HG03045 (cell line): ENCODE results near the gene FNDC7.
A peak's percentile ranks its signal among the peaks of the same experiment; 100 is the strongest.
"Not testable (repeated sequence)": the region's sequence is repeated elsewhere in the genome, so short reads cannot be mapped to it uniquely, and the experiment has no call there.

Experiments used
- ATAC-seq: cut with Tn5 transposase; IDR thresholded peaks from one replicate; pipeline ENCODE4 v1.9.1; 2021; ENCODE audit warnings: mild to moderate bottlenecking, moderate library complexity; ENCODE audit not compliant: unreplicated experiment

The FNDC7 gene

DNA sequence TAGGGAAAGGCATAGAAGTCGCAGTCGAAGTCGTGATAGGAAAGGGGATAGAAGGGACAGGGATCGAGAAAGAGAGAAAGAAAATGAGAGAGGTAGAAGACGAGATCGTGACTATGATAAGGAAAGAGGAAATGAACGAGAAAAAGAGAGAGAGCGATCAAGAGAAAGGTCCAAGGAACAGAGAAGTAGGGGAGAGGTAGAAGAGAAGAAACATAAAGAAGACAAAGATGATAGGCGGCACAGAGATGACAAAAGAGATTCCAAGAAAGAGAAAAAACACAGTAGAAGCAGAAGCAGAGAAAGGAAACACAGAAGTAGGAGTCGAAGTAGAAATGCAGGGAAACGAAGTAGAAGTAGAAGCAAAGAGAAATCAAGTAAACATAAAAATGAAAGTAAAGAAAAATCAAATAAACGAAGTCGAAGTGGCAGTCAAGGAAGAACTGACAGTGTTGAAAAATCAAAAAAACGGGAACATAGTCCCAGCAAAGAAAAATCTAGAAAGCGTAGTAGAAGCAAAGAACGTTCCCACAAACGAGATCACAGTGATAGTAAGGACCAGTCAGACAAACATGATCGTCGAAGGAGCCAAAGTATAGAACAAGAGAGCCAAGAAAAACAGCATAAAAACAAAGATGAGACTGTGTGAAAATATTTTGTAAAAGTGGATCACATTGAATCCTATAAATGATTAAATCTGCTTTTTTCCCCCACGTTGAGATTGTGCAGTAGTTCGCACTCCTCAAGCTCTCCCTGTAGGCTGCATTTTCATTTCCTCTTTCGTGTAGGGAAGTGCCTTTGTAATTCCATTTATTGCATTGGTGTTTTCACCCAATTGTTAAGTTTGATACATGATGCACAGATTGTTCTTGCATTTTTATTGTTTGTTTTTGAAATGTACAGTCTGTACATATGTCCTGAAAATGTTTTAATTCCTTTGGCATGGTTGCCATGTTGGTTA, 13.1 kb upstream of the FNDC7 start:
- ATAC-seq, result no peak

DNA sequence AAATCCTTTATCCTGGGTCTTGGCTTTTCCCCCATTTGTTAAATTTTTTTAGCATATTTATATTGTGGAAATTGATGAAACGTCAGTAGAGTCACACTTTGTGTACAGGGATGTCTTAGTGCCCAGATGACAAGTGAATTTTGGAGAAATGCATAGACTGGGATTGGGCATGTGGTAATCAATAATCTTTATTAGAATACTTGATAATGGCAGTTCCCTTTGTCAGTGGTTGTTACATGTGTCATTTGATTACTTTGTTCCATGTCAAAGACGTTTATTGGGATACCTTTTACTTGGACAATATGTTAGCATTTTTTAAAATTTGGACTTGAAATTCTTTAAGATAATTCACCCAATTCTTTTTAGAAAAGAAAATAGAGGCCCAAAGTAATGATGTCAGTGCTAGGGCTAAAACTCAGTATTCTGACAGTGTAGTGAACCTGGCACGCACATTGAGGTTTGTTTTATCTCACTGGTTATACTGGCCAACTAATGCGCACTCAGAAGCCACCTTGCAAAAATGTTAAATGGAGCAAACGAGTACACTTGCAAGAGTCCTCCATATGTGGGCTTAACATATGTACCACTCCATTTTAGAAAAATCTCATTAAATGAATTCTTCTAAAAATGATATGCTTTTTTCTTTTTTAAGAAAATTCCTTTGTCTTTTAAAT, 11.4 kb upstream of the FNDC7 start:
- ATAC-seq, result no peak

DNA sequence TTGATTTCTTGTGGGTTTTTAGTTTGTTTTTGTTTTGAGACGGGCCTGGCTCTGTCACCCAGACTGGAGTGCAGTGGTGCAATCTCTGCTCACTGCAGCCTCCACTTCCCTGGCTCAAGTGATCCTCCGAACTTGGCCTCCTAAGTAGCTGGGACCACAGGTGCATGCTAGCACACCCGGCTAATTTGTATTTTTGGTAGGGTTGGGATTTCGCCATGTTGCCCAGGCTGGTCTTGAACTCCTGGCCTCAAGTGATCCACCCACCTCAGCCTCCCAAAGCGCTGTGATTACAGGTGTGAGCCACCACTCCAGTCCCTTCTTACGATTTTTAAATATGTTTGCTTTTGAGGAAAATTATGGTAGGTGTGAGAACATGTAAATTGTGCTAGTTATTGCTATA, 10.6 kb upstream of the FNDC7 start:
- not testable (repeated sequence) for ATAC-seq

DNA sequence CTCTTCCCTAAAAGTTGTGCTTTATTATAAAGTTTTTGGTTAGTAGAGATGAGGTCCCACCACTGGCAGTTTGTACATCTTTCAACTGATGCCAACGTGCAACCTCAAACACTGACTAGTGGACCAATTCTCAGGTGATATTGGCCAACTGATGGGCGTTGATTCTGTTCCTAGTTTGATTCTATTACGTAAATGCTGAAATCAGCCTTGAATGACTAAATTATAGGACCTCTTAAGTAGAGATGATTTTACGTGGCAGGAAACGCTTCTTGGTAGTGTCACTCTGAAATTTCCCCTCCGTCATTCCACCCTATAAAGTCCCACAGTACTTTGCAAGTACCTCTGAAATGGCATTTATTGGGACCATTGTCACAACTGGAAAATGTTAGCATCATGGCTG, 8.8 kb upstream of the FNDC7 start:
- no peak for ATAC-seq

DNA sequence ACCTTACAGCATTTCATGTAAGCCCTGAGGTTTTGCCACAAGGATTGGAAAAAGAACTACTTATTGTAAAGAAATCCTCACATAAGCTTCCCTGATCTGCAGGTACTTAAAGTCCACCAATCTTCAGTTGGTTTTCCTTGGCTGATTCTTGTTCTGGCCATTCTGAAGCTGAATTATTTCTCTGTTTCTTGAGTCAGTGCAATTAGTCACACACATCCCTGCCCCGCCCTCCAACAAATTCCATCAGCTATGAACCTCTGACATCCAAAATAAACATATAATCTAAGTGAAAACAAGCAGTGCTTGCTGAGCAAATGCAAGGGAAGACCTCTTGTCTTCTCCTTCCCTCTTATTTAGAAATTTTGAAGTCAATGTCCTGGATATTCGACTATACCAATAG, 8.2 kb upstream of the FNDC7 start:
- ATAC-seq, result no peak

DNA sequence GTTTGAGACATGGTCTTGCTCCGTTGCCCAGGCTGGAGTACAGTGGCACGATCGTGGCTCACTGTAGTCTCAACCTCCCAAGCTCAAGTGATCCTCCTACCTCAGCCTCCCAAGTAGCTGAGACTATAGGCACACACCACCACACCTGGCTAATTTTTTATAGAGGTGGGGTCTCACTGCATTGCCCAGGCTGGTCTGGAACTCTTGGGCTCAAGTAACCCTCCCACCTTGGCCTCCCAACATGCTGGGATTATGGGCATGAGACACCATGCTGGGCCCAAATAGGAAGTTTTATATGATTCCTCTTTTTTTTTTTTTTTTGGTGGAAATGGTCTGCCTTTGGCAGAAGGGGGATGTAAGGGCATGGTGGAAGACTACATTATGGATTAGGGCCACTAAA, 6.1 kb upstream of the FNDC7 start:
- no peak for ATAC-seq

DNA sequence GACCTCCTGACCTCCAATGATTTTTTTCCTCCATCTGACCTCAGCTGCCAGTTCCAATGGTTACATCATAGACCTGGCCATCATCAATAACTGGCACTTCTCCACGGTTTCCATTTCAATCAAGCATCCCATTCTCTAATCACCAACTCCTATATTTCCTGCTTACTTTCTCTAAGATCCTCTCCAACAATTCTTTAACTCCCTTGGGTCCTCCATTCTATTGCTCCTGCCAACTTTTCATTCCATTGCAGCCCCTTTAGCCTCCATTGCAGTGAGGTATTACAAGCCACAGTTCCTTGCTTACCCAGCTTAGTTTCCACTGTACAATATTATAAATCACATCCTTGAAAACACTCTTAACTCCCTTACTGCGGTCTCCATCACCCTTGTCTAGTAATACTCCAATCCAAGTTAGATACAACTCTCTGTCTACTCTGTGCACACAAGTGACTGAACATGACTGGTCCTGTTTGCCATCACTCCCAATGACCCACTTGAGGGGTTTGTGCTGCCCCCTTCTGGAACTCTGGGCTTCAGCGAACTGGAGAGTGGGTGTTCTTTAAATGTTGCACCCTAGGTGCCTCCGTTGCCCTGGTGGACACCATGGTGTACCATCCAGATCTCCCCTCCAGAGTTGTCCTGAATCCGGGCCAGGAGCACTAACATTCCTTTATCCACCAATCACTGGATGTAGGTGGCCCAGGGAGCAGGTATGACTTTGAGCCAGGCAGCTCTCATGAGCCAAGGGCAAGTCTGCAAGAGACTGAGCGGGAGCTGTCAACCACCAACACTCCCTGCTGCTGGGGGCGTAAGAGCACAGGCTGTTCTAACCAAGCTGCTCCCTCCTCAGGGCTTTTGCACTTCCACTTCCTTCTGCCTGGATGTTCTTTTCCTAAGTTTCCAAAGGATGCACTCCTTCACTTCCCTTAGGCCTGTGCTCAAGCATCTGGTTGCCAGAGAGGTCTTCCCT, 3.7 kb upstream of the FNDC7 start:
- ATAC-seq, result peak; percentile 61

DNA sequence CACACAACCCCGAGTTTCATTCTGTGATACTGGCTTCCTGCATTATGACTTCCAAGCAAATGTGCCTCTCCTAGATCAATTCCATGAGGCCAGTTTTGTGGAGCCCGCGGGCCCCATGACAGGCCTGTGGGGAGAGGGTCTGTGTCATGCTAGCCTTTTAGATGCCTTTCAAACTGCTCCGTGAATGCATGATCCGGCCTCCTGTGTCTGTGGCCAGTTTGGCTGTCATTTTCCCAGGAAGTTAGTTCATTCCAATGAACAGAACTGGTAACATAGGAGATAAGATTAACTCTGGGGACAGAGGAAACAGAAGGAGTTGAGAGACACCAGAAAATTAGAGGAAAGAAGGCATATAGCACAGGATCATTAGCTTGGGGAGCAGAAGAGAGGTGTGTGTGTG, 3.2 kb downstream of the FNDC7 start:
- ATAC-seq, result no peak

DNA sequence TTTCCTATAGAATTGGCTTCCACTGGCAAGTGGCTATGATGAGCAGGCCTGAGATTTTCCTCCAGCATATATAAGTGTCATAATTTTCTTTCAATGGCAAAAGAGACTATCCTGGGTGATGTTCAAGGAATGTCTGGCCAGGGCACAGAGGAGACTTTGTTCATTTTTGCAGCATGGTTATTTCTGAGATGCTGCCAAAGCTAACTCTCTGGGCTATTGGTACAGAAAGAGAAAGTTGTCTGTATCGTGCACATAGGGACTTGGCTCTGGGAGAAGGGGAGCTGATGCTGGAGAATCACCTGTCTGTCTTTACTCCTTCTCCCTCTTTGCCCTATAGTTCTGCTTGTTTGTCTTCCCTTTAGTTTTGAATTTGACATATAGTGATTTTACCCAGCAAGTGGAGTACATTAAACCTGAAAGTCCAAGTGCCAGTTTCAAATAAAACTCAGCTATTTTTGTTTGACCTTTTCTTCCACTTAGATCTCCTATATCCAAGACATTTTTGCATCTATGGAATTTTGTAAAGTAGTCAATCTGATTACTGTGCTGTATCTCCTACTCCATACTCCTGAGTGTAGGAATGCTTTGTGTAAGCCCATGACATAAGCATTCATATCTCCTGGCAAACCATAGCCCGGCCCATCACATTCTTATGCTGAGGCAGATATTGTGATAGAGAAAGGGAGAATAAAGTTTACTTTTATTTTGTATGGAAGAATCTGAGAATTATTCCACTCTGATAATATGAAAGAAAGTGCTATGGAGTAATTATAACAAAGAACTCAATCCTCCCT, 3.9 kb downstream of the FNDC7 start:
- no peak for ATAC-seq

DNA sequence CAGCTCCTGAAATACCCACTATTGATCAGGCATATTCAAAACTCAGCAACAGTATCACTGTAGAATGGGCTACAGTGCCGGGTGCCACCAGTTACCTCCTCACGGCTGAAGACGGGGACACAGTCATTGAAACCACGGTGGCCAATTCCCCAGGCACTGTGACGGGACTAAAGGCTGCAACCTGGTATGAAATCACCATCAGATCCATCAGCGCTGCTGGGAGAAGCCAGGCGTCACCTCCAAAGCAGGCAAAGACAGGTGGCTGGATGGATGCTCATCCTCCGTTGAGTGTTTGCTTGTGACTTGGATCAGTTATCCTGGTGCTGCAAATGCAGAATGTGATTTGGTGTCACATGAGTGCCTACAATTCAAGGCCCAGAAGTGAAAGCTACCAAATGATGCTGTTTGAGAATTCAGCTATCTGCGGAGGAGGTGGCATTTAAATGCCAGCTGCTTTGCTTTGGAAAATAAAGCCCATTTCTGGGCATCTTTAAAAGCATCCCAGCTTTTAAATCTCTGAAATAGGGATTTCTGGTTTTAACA, 5.1 kb downstream of the FNDC7 start:
- ATAC-seq, result no peak

DNA sequence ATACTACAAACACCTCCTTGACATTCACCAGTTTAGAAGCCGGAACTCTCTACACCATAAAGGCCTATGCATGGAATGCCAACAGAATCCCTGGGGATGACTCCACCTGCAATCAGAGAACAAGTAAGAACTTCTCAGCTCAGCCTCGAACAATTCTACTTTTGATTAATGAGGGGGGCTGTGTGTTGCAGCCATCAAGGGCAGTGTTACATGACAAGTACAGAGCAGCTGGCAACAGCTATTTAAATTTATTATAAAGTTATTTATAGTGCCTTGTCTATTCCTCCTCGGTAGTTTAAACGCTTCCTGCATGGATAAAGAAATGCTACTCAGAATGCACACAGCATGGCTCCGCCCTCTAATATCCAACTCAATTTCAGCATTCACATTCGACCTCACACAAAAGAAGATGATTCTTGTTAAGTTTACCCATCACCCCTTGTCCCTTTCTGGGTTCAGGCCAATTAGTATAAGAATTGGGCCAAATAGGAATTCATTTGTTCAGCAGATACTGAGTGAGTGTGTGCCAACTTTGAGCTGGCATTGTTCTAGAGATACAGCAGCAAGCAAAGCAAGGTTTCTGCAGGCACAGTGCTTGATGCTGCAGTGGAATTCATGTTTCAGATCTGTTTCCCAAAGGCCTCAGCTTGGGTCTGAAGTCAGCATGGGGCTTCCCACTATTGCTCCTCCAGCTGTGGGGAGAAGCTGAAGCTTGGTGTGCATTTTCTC, 6.4 kb downstream of the FNDC7 start:
- no peak for ATAC-seq

DNA sequence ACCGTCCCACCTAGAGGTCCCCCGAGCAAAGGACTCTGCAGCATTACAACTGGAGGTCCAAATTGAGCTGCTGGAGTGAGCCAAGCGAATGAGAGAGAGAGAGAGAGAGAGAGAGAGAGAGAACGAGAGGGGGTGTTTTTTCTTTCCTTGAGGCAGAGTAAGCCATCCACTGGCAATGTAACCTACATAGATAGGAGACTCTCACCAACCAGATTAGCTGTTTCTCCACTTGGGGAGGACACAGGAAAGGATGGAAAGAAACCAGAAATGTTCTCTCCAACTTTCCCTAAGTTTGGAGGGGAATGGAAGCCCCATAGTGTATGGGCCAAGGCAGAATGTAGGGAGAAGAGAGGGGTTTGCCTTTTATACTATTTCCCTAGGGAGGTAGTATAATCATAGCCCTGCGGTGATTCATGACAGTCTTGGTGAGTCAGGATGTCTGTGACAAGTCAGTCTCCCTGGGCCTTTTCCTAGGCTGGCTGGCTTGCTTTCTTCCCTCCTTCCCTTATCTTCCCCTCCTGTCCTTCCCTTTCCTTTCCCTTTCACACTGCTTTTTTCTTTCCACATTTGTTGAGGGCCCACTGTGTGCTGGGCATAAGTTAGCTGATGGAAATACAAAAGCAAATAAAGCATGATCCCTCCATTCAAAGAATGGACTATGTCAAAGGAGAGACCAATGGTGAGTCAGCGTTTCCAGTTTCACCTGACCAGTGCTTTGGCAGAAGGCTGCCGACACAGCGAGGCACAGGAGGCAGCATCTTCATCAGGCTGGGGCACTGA, 7.1 kb downstream of the FNDC7 start:
- no peak for ATAC-seq

DNA sequence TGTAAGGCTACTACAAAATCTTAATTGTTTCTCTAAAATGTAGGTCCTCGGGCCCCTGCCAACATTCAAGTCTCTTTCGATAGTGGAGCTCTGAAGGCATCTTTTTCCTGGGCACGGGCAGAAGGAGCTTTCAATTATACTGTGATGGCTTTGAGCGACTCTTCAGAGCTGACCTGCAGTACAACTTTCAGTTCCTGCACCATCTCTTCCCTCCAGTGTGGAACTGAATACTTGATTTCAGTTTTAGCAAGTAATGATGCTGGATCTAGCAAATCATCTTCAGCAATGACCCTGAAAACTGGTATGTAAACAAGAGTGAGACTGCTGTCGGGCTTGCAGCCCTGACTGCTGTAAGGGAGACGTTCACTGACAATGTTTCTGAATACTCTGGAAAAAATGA, 9.6 kb downstream of the FNDC7 start:
- ATAC-seq, result no peak

DNA sequence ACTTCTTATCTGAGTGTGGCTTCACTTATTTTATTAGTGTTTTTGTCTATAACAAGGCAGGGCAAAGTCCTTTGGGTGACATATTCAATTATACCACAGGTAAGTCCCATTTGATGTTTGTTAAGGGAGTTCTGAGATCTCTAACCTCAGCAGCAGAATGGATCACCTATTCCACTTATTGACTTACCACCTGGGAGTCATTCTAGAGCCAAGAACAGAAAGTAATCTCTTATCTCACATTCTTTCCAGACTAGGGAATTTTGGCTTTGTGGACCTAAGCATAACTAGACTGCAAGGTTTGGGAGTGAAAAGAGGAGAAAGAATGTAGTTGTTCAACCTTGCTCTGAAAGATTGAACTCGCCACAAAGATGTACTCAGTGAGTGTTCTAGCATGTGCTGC, 13.2 kb downstream of the FNDC7 start:
- ATAC-seq, result no peak

DNA sequence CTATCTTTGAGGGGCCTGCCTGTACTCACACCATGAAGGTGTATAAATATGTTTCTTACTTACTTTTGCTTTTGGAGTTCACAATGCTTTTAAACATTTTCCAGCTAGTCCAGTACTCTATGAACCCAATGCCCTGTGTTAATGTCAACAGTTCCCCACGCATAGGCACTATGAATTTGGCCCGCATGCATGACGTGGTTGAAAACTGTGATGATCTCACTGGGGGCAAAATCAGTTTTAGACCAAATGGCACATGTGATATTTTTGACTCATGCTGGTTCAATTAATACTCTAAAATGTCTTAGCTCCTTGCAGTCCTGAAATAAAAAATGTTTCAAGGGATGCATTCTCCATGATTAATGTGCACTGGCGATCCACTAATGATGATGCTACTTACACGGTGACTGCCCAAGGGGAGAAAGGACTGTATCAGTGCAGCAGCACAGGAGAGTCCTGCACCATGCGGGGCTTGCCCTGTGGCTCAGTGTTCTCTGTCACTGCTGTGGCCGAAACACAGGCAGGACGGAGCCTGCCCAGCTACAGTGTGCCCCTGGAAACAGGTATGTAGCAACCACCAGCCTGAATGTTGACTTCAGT, 15.7 kb downstream of the FNDC7 start:
- ATAC-seq, result no peak

DNA sequence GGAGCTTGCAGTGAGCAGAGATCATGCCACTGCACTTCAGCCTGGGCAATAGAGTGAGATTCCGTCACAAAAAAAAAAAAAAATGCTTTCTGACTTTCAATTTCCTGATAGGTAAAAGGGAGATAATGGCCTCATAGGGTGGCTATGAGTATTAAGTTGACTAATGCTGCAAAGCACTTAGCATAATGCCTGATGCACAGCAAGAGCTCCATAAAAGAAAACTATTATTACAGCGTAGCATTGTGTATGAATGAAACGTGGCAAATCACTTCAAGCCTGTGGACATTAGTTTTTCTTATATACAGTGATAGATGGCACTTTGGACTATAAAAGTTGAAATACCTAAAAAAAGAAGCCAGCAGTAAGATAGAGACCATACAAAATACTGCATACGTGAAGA, 16.8 kb downstream of the FNDC7 start:
- ATAC-seq, result no peak

DNA sequence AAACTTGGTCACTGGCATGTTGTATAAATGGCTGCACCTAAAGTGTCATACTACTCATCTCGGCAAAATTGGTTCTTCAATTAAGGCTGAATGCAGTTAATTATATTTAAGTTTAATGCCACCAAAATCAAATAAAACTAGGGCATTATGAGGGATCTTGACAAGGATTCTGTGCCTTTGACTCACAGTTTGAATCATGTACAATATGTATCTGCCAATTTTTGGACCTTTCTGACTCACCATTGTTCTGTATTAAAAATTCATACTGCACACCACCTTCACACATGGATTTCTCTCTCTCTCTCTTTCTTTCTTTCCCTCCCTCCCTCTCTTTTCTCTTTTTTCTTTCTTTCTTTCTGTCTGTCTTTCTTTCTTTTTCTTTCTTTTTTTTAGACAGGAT, 19.7 kb downstream of the FNDC7 start:
- no peak for ATAC-seq

DNA sequence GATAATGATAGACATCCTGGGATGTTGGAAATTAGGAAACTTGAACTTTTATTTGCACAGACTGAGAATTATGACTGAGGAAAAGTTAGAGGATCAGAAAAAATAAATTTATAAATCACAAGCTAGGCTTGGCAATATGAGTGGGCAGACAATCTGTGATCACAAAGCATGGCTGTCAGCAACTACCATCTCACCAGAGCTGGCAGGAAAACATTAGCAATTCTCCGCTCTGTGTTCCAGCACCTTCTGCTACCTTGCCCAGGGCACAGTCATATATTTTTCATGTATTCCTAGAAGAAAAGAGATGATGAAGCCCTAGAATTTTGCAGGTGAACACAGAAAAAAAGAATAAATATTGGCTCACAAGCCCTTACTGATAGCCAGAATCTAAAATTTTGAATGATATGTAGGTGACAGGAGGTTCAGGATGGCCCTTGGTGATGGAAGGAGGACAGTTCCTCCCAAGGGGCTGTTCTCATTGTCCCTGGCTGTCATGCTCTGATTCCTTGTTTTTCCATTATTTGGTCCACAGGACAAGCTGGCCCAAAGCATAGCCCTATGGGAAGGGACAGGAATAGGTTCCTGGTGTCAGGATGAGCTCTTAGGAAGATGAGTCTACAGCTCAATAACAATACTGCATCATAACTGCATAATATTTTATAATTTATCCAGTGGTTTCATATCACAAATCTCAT, 21.6 kb downstream of the FNDC7 start:
- ATAC-seq, result no peak
